Hematopoietic multipotent progenitor cell treated with erythropoietin and hydrocortisone succinate and interleukin-3 and kit ligand, for 6 days (in vitro differentiated cells): ENCODE measurements around the gene STIM1.
"Not testable (repeated sequence)": the region's sequence is repeated elsewhere in the genome, so short reads cannot be mapped to it uniquely, and the experiment has no call there.

Experiments
- DNase-seq: peaks from one replicate; pipeline ENCODE4 v3.0.0-alpha.2; 2015

Gene STIM1

GRCh38 chr11:3854977-3855807 is at the start of gene STIM1:
TSS of gene STIM1 (plus strand) at chr11:3855664. CDS start at chr11:3856271, 607 bp downstream.
- DNase-seq = peak; percentile 97

GRCh38 chr11:3807909-3808860 is 47.3 kb upstream of the STIM1 start, which contains the start of gene PGAP2:
TSS of gene PGAP2 (plus strand) at chr11:3808560. CDS start at chr11:3811260, 2,700 bp downstream.
- peak; percentile 89 for DNase-seq

GRCh38 chr11:3808861-3809623 is 46.4 kb upstream of the STIM1 start:
- peak; percentile 91 for DNase-seq

GRCh38 chr11:3809624-3809928 is 45.9 kb upstream of the STIM1 start:
- no peak for DNase-seq

- no peak for DNase-seq
These were observed 45.0 kb upstream of the STIM1 start for GRCh38 chr11:3810446-3810845.

- no peak for DNase-seq
These were observed 44.5 kb upstream of the STIM1 start for GRCh38 chr11:3810951-3811350.

- not testable (repeated sequence) for DNase-seq
These were observed 40.6 kb upstream of the STIM1 start for GRCh38 chr11:3814832-3815231.

- DNase-seq = no peak
These were observed 39.6 kb upstream of the STIM1 start for GRCh38 chr11:3815845-3816244.

- DNase-seq = no peak
These were observed 38.8 kb upstream of the STIM1 start for GRCh38 chr11:3816673-3817072.

- DNase-seq = peak; percentile 37
These were observed 38.2 kb upstream of the STIM1 start for GRCh38 chr11:3817181-3817800.

GRCh38 chr11:3820971-3821370 is 34.5 kb upstream of the STIM1 start:
- no peak for DNase-seq

GRCh38 chr11:3822312-3822711 is 33.2 kb upstream of the STIM1 start:
- no peak for DNase-seq

GRCh38 chr11:3823303-3823702 is 32.2 kb upstream of the STIM1 start:
- no peak for DNase-seq

GRCh38 chr11:3823762-3824506 is 31.5 kb upstream of the STIM1 start:
- DNase-seq = no peak

- DNase-seq = peak; percentile 95
These were observed 30.6 kb upstream of the STIM1 start for GRCh38 chr11:3824714-3825472.

- DNase-seq = peak; percentile 35
These were observed 29.9 kb upstream of the STIM1 start for GRCh38 chr11:3825473-3826154.

GRCh38 chr11:3826721-3827120 is 28.7 kb upstream of the STIM1 start:
- no peak for DNase-seq

GRCh38 chr11:3827434-3828186 is 27.9 kb upstream of the STIM1 start:
- no peak for DNase-seq

- no peak for DNase-seq
These were observed 25.4 kb upstream of the STIM1 start for GRCh38 chr11:3830088-3830487.

- DNase-seq = peak; percentile 37
These were observed 24.7 kb upstream of the STIM1 start for GRCh38 chr11:3830730-3831129.
